HepG2 (cell line): Measurements from ENCODE around the gene LRRC8E. TPM values are rescaled to one million over a fixed set of nuclear protein-coding genes. Genes with fewer than 3 reads are reported as not detected.

Experiments used
- BORCS8-MEF2B ChIP-seq: sonication (generic); formaldehyde crosslinking; IDR thresholded peaks from 2 replicates; pipeline ENCODE4 v1.8.0; 2022; ENCODE audit warnings: mild to moderate bottlenecking, missing genetic modification reagents
- HMG20B ChIP-seq: conservative IDR thresholded peaks from 2 replicates; pipeline ENCODE4 v1.6.1; 2016; ENCODE audit warnings: missing genetic modification reagents, missing compliant biosample characterization
- HOXD1 ChIP-seq: sonication (generic); formaldehyde crosslinking; IDR thresholded peaks from 2 replicates; pipeline ENCODE4 v1.5.0; 2020; ENCODE audit warnings: missing genetic modification reagents
- MBD4 ChIP-seq: IDR thresholded peaks from 2 replicates; pipeline ENCODE4 v1.6.1; 2012; ENCODE audit warnings: low read length, inconsistent platforms, borderline replicate concordance
- RARA ChIP-seq: IDR thresholded peaks from 2 replicates; pipeline ENCODE4 v1.6.1; 2016; ENCODE audit warnings: missing genetic modification reagents, missing compliant biosample characterization
- RXRA ChIP-seq: sonication (generic); formaldehyde crosslinking; IDR thresholded peaks from 2 replicates; pipeline ENCODE4 v1.5.1; 2020; ENCODE audit warnings: missing genetic modification reagents
- TGIF2 ChIP-seq: IDR thresholded peaks from 2 replicates; pipeline ENCODE4 v1.6.1; 2016; ENCODE audit warnings: control low read depth, missing compliant biosample characterization
- ZC3H4 ChIP-seq: sonication (generic); formaldehyde crosslinking; IDR thresholded peaks from 2 replicates; pipeline ENCODE4 v1.4.0; 2020; ENCODE audit warnings: missing genetic modification reagents, borderline replicate concordance
- ZNF260 ChIP-seq: sonication (generic); formaldehyde crosslinking; IDR thresholded peaks from 2 replicates; pipeline ENCODE4 v1.4.0; 2020; ENCODE audit warnings: missing genetic modification reagents, low read depth, mild to moderate bottlenecking, borderline replicate concordance
- ZNF563 ChIP-seq: sonication (generic); formaldehyde crosslinking; IDR thresholded peaks from 2 replicates; pipeline ENCODE4 v1.8.0; 2022; ENCODE audit warnings: mild to moderate bottlenecking, moderate library complexity, missing genetic modification reagents
- ZNF607 ChIP-seq: sonication (generic); formaldehyde crosslinking; IDR thresholded peaks from 2 replicates; pipeline ENCODE4 v1.5.1; 2020; ENCODE audit warnings: missing genetic modification reagents, mild to moderate bottlenecking, borderline replicate concordance
- ZSCAN20 ChIP-seq: sonication (generic); formaldehyde crosslinking; IDR thresholded peaks from 2 replicates; pipeline ENCODE4 v1.4.0; 2020; ENCODE audit warnings: missing genetic modification reagents, mild to moderate bottlenecking, borderline replicate concordance
- ZSCAN25 ChIP-seq: sonication (generic); formaldehyde crosslinking; IDR thresholded peaks from 2 replicates; pipeline ENCODE4 v1.8.0; 2022; ENCODE audit warnings: mild to moderate bottlenecking, missing genetic modification reagents
- polyA plus RNA-seq, 8 experiments: library from polyadenylated mRNA; depleted of rRNA in 3 of 8; stranded (reverse) in 7 of 8; unstranded in 1 of 8; fragments of >200 nt; fragmentation: Illumina TruSeq in 4 of 8; extraction: Trizol in 4 of 8; gene quantifications; 2 replicates each; pipeline versions ENCODE4 v1.2.1 to v1.2.3, GENCODE V29; 2011 to 2016; ENCODE audit warnings: low read depth in 4 of 8, missing spikeins in 1 of 8, mixed read lengths in 1 of 8; ENCODE audit not compliant: insufficient read depth in 1 of 8
- total RNA-seq, 5 experiments: library from RNA; depleted of rRNA; stranded (reverse); fragments of >200 nt; fragmentation: Illumina TruSeq; extraction: Trizol; gene quantifications; 2 replicates each; pipeline ENCODE4 v1.2.3, GENCODE V29; 2016; ENCODE audit warnings: low read depth in 1 of 5
- TF ChIP-seq, protein P1 (sequence below): sonication (generic); formaldehyde crosslinking; IDR thresholded peaks from 2 replicates; pipeline ENCODE4 v1.8.0; 2022; ENCODE audit warnings: missing genetic modification reagents, mild to moderate bottlenecking, borderline replicate concordance
- TF ChIP-seq, protein P2 (sequence below): sonication (generic); formaldehyde crosslinking; IDR thresholded peaks from 2 replicates; pipeline ENCODE4 v1.4.0; 2020; ENCODE audit warnings: mild to moderate bottlenecking, missing genetic modification reagents
- TF ChIP-seq, protein P3 (sequence below): IDR thresholded peaks from 2 replicates; pipeline ENCODE4 v1.6.1; 2016; ENCODE audit warnings: control low read depth
- TF ChIP-seq, protein P4 (sequence below): sonication (generic); formaldehyde crosslinking; IDR thresholded peaks from 2 replicates; pipeline ENCODE4 v1.4.0; 2020; ENCODE audit warnings: missing genetic modification reagents
- TF ChIP-seq, protein P5 (sequence below): sonication (generic); formaldehyde crosslinking; IDR thresholded peaks from 2 replicates; pipeline ENCODE4 v1.4.0; 2020; ENCODE audit warnings: missing genetic modification reagents, borderline replicate concordance

Gene LRRC8E
- total and polyA plus RNA-seq, 2 of the 13 experiments (the other 11 are each of a cell fraction or from before 2014, with no cell fraction given): 8.0 to 10.3 TPM

DNA sequence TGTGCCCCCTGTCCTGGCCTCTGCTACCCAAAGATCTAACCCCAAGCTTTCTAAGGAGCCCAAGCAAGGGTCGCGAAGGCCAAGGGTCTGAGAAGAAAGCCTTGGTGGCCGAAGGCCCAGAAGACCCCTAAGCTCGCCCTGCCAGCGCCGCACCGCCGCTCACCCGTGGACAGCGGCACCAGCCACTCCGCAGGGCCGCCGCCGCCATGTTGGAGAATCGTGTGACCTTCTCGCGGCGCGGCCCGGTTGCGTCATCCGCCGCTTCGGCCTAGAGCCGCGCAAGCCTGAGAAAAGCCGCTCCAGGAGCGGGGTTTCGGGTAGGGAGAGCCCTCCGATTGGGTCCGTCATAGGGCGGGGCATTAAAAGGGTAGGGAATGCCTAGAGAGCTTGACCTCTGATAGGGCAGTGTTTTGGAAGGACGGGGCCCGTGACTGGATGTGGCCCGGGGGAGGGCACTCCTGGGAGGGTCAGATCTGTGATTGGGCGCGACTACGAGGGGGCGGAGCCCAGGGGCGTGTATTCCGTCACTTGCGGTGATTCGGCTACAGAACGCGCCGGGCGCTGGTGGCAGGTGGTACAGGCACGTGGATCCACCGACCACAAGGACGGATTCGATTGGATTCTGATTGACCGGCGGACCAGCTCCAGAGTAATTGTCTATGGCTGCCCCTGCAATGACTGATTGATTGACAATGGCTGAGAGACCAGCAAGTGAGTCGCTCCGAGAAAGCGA lies 55.3 kb downstream of the LRRC8E start, which contains the start of gene TIMM44 (continued):
- TF ChIP-seq, protein P1, sequence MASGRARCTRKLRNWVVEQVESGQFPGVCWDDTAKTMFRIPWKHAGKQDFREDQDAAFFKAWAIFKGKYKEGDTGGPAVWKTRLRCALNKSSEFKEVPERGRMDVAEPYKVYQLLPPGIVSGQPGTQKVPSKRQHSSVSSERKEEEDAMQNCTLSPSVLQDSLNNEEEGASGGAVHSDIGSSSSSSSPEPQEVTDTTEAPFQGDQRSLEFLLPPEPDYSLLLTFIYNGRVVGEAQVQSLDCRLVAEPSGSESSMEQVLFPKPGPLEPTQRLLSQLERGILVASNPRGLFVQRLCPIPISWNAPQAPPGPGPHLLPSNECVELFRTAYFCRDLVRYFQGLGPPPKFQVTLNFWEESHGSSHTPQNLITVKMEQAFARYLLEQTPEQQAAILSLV (CRISPR knock-in tag): peak; percentile 75
- TF ChIP-seq RARA (CRISPR knock-in tag) (no peak), ZNF260 (no peak), ZNF607 (peak; percentile 76), BORCS8-MEF2B (peak; percentile 80), RXRA (CRISPR knock-in tag) (peak; percentile 64), HMG20B (CRISPR knock-in tag) (0 out of 2 replicates have a peak, but pooled peaks have one; percentile 21), ZNF563 (CRISPR knock-in tag) (peak; percentile 66; the same call in 1 of the 2 replicates), TGIF2 (CRISPR knock-in tag) (peak; percentile 61), ZSCAN20 (no peak), ZC3H4 (CRISPR knock-in tag) (no peak), HOXD1 (CRISPR knock-in tag) (no peak), ZSCAN25 (peak; percentile 41; the same call in 1 of the 2 replicates), MBD4 (no peak)
- TF ChIP-seq, protein P2, sequence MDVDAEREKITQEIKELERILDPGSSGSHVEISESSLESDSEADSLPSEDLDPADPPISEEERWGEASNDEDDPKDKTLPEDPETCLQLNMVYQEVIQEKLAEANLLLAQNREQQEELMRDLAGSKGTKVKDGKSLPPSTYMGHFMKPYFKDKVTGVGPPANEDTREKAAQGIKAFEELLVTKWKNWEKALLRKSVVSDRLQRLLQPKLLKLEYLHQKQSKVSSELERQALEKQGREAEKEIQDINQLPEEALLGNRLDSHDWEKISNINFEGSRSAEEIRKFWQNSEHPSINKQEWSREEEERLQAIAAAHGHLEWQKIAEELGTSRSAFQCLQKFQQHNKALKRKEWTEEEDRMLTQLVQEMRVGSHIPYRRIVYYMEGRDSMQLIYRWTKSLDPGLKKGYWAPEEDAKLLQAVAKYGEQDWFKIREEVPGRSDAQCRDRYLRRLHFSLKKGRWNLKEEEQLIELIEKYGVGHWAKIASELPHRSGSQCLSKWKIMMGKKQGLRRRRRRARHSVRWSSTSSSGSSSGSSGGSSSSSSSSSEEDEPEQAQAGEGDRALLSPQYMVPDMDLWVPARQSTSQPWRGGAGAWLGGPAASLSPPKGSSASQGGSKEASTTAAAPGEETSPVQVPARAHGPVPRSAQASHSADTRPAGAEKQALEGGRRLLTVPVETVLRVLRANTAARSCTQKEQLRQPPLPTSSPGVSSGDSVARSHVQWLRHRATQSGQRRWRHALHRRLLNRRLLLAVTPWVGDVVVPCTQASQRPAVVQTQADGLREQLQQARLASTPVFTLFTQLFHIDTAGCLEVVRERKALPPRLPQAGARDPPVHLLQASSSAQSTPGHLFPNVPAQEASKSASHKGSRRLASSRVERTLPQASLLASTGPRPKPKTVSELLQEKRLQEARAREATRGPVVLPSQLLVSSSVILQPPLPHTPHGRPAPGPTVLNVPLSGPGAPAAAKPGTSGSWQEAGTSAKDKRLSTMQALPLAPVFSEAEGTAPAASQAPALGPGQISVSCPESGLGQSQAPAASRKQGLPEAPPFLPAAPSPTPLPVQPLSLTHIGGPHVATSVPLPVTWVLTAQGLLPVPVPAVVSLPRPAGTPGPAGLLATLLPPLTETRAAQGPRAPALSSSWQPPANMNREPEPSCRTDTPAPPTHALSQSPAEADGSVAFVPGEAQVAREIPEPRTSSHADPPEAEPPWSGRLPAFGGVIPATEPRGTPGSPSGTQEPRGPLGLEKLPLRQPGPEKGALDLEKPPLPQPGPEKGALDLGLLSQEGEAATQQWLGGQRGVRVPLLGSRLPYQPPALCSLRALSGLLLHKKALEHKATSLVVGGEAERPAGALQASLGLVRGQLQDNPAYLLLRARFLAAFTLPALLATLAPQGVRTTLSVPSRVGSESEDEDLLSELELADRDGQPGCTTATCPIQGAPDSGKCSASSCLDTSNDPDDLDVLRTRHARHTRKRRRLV: peak; percentile 89
- TF ChIP-seq, protein P3, sequence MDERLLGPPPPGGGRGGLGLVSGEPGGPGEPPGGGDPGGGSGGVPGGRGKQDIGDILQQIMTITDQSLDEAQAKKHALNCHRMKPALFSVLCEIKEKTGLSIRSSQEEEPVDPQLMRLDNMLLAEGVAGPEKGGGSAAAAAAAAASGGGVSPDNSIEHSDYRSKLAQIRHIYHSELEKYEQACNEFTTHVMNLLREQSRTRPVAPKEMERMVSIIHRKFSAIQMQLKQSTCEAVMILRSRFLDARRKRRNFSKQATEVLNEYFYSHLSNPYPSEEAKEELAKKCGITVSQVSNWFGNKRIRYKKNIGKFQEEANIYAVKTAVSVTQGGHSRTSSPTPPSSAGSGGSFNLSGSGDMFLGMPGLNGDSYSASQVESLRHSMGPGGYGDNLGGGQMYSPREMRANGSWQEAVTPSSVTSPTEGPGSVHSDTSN (CRISPR knock-in tag): peak; percentile 48
- TF ChIP-seq, protein P4, sequence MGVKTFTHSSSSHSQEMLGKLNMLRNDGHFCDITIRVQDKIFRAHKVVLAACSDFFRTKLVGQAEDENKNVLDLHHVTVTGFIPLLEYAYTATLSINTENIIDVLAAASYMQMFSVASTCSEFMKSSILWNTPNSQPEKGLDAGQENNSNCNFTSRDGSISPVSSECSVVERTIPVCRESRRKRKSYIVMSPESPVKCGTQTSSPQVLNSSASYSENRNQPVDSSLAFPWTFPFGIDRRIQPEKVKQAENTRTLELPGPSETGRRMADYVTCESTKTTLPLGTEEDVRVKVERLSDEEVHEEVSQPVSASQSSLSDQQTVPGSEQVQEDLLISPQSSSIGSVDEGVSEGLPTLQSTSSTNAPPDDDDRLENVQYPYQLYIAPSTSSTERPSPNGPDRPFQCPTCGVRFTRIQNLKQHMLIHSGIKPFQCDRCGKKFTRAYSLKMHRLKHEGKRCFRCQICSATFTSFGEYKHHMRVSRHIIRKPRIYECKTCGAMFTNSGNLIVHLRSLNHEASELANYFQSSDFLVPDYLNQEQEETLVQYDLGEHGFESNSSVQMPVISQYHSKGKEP (CRISPR knock-in tag): no peak
- TF ChIP-seq, protein P5, sequence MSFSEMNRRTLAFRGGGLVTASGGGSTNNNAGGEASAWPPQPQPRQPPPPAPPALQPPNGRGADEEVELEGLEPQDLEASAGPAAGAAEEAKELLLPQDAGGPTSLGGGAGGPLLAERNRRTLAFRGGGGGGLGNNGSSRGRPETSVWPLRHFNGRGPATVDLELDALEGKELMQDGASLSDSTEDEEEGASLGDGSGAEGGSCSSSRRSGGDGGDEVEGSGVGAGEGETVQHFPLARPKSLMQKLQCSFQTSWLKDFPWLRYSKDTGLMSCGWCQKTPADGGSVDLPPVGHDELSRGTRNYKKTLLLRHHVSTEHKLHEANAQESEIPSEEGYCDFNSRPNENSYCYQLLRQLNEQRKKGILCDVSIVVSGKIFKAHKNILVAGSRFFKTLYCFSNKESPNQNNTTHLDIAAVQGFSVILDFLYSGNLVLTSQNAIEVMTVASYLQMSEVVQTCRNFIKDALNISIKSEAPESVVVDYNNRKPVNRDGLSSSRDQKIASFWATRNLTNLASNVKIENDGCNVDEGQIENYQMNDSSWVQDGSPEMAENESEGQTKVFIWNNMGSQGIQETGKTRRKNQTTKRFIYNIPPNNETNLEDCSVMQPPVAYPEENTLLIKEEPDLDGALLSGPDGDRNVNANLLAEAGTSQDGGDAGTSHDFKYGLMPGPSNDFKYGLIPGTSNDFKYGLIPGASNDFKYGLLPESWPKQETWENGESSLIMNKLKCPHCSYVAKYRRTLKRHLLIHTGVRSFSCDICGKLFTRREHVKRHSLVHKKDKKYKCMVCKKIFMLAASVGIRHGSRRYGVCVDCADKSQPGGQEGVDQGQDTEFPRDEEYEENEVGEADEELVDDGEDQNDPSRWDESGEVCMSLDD (CRISPR knock-in tag): no peak
